ACHN (cell line): ENCODE measurements around the gene C10orf90.

ENCODE experiments used
- DNase-seq: peaks from one replicate; pipeline ENCODE4 v3.0.0-alpha.2; 2015
- in situ Hi-C: cut with HindIII; loops from 2 replicates; pipeline ENCODE4 v1.10.0; 2017; ENCODE audit warnings: low sequenced_read_pairs, low pct_ligation_motif_present, low pct_unique_long_range_greater_than_20kb

C10orf90 gene

GRCh38 chr10:126670056-126670894 lies at the start of gene C10orf90:
TSS of gene C10orf90 (minus strand) at chr10:126670693. CDS start at chr10:126670480, 213 bp downstream.
- DNase-seq: no peak
- in situ Hi-C loops: no loop called here

GRCh38 chr10:126716366-126716765 lies 45.9 kb upstream of the C10orf90 start:
- in situ Hi-C loops: no loop called here
- no peak for DNase-seq

GRCh38 chr10:126713594-126713993 lies 43.1 kb upstream of the C10orf90 start:
- DNase-seq: no peak
- in situ Hi-C loops: no loop called here

- DNase-seq: no peak
- in situ Hi-C loops: no loop called here
These were observed 42.2 kb upstream of the C10orf90 start for GRCh38 chr10:126712681-126713080.

- DNase-seq: no peak
- in situ Hi-C loops: no loop called here
These were observed 35.6 kb upstream of the C10orf90 start for GRCh38 chr10:126705951-126706565.

GRCh38 chr10:126705131-126705530 lies 34.6 kb upstream of the C10orf90 start:
- DNase-seq: no peak

GRCh38 chr10:126704649-126705048 lies 34.2 kb upstream of the C10orf90 start:
- in situ Hi-C loops: no loop called here
- DNase-seq: no peak

More at GRCh38 chr10:126705131-126705530, 34.6 kb upstream of the C10orf90 start:
- in situ Hi-C loops: no loop called here

GRCh38 chr10:126702181-126702580 lies 31.7 kb upstream of the C10orf90 start:
- in situ Hi-C loops: no loop called here
- DNase-seq: no peak

GRCh38 chr10:126701526-126701925 lies 31.0 kb upstream of the C10orf90 start:
- no peak for DNase-seq
- in situ Hi-C loops: no loop called here

- no peak for DNase-seq
- in situ Hi-C loops: no loop called here
These were observed 26.2 kb upstream of the C10orf90 start for GRCh38 chr10:126696684-126697083.

- no peak for DNase-seq
- in situ Hi-C loops: no loop called here
These were observed 21.0 kb upstream of the C10orf90 start for GRCh38 chr10:126691456-126691855.

- no peak for DNase-seq
- in situ Hi-C loops: no loop called here
These were observed 20.0 kb upstream of the C10orf90 start for GRCh38 chr10:126690534-126690933.

- no peak for DNase-seq
- in situ Hi-C loops: no loop called here
These were observed 19.0 kb upstream of the C10orf90 start for GRCh38 chr10:126689461-126689994.

- DNase-seq: no peak
- in situ Hi-C loops: no loop called here
These were observed 16.7 kb upstream of the C10orf90 start for GRCh38 chr10:126687121-126687606.

- no peak for DNase-seq
- in situ Hi-C loops: no loop called here
These were observed 16.2 kb upstream of the C10orf90 start for GRCh38 chr10:126686719-126687118.

- no peak for DNase-seq
- in situ Hi-C loops: no loop called here
These were observed 15.8 kb upstream of the C10orf90 start for GRCh38 chr10:126686268-126686667.

GRCh38 chr10:126685756-126686155 lies 15.3 kb upstream of the C10orf90 start:
- DNase-seq: no peak
- in situ Hi-C loops: no loop called here

- DNase-seq: no peak
- in situ Hi-C loops: no loop called here
These were observed 13.8 kb upstream of the C10orf90 start for GRCh38 chr10:126684171-126684745.

GRCh38 chr10:126683466-126683865 lies 13.0 kb upstream of the C10orf90 start:
- in situ Hi-C loops: no loop called here
- DNase-seq: no peak
